ENCODE measurements around the gene DCBLD1. TPM values are rescaled to one million over a fixed set of nuclear protein-coding genes. Genes with fewer than 3 reads are reported as not detected.

The DCBLD1 gene
- total and polyA plus RNA-seq, 9 of the 15 experiments (the other 6 are each of a cell fraction or from before 2014, with no cell fraction given): 0.80 to 8.5 (median 6.8) TPM

GRCh38 chr6:117520603-117521395, 38.3 kb downstream of the DCBLD1 start:
- POLR2A ChIA-PET: interaction anchor here (1.1 kb wide), 2 partner anchors 9 to 11 kb away, joined by 3 read pairs; no protein-coding TSS in a partner anchor
- in situ Hi-C loops (cut with MboI): no loop called here
- 69% methylated on average over 4 of the region's 4 CpGs for WGBS (ENCODE audit: insufficient coverage, low coverage, missing lambda C conversion rate)

More at GRCh38 chr6:117520603-117521395, 38.3 kb downstream of the DCBLD1 start:
- DNase-seq (ENCODE audit: extremely low read depth in 1 of 4, low spot score in 3 of 4): no peak
- no peaks in the 10 kb centered on the region for H3K27me3 ChIP-seq (ENCODE audit: control insufficient read depth in 2 of 2, insufficient read depth in 2 of 2, low read length in 2 of 2)
- no peak overlapping the region for H3K9ac ChIP-seq (ENCODE audit: insufficient read depth in 1 of 2, low read depth in 2 of 2, low read length in 2 of 2)
- no peaks in the 10 kb centered on the region for H4K20me1 ChIP-seq (replicated peaks; ENCODE audit: control insufficient read depth, insufficient read depth, low read length)
- H3K4me3 ChIP-seq: no peak overlapping the region
- no peak overlapping the region for H3K27ac ChIP-seq (ENCODE audit: extremely low read depth, low read depth, low read length)
- no peaks in the 10 kb centered on the region for H3K4me1 ChIP-seq (replicated peaks in 1 of 2; ENCODE audit: control insufficient read depth in 2 of 2, insufficient read depth in 2 of 2, low read length in 2 of 2)
- intact Hi-C loops (cut with micrococcal nuclease): no loop called here
- no peak for ATAC-seq
- CTCF ChIA-PET (ENCODE audit: low intra/inter-chr PET ratio): no interaction called here
- no peak overlapping the region for H2AFZ ChIP-seq (ENCODE audit: low read depth, low read length)
- FAIRE-seq: no peak
- H3K9me1 ChIP-seq (ENCODE audit: control insufficient read depth, insufficient read depth, low read length): no peaks in the 10 kb centered on the region
- no TSS peak for BruUV-seq (replicated peaks)
- no peaks in the 10 kb centered on the region for H3K36me3 ChIP-seq (ENCODE audit: control insufficient read depth, insufficient read depth, low read length)
- no peak overlapping the region for H3K4me2 ChIP-seq (ENCODE audit: insufficient read depth, low read length)
- no peaks in the 10 kb centered on the region for H3K9me3 ChIP-seq (replicated peaks; ENCODE audit: control insufficient read depth, insufficient read depth, low read depth, low read length)
- TF ChIP-seq ZNF23 (CRISPR knock-in tag; IDR thresholded peaks at IDR 0.05) (no peak), ZNF395 (CRISPR knock-in tag; IDR thresholded peaks at IDR 0.05) (no peak), BRD4 (IDR thresholded peaks at IDR 0.05) (no peak), PTRF (tag; IDR thresholded peaks at IDR 0.05) (no peak), ZNF217 (CRISPR knock-in tag; IDR thresholded peaks at IDR 0.05) (no peak), PHF8 (IDR thresholded peaks at IDR 0.05; ENCODE audit: borderline replicate concordance, low read length) (no peak), POLR3A (IDR thresholded peaks at IDR 0.05; ENCODE audit: borderline replicate concordance, extremely low read depth, insufficient read depth, insufficient read length) (no peak), HMG20B (CRISPR knock-in tag; IDR thresholded peaks at IDR 0.05) (no peak), NEUROD1 (IDR thresholded peaks at IDR 0.05; ENCODE audit: borderline replicate concordance, low read depth, low read length, partially characterized antibody) (no peak), MED1 (CRISPR knock-in tag; IDR thresholded peaks at IDR 0.05; ENCODE audit: borderline replicate concordance) (no peak), TEAD4 (IDR thresholded peaks at IDR 0.05; ENCODE audit: low read length) (no peak), TEAD4 (CRISPR knock-in tag; IDR thresholded peaks at IDR 0.05; ENCODE audit: borderline replicate concordance) (no peak), HDAC8 (tag; IDR thresholded peaks at IDR 0.05) (no peak)
- TF ChIP-seq, protein P1, sequence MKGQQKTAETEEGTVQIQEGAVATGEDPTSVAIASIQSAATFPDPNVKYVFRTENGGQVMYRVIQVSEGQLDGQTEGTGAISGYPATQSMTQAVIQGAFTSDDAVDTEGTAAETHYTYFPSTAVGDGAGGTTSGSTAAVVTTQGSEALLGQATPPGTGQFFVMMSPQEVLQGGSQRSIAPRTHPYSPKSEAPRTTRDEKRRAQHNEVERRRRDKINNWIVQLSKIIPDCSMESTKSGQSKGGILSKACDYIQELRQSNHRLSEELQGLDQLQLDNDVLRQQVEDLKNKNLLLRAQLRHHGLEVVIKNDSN (CRISPR knock-in tag; IDR thresholded peaks at IDR 0.05): no peak
- TF ChIP-seq, protein P2, sequence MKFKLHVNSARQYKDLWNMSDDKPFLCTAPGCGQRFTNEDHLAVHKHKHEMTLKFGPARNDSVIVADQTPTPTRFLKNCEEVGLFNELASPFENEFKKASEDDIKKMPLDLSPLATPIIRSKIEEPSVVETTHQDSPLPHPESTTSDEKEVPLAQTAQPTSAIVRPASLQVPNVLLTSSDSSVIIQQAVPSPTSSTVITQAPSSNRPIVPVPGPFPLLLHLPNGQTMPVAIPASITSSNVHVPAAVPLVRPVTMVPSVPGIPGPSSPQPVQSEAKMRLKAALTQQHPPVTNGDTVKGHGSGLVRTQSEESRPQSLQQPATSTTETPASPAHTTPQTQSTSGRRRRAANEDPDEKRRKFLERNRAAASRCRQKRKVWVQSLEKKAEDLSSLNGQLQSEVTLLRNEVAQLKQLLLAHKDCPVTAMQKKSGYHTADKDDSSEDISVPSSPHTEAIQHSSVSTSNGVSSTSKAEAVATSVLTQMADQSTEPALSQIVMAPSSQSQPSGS (CRISPR knock-in tag; IDR thresholded peaks at IDR 0.05): no peak
- TF ChIP-seq, protein P3, sequence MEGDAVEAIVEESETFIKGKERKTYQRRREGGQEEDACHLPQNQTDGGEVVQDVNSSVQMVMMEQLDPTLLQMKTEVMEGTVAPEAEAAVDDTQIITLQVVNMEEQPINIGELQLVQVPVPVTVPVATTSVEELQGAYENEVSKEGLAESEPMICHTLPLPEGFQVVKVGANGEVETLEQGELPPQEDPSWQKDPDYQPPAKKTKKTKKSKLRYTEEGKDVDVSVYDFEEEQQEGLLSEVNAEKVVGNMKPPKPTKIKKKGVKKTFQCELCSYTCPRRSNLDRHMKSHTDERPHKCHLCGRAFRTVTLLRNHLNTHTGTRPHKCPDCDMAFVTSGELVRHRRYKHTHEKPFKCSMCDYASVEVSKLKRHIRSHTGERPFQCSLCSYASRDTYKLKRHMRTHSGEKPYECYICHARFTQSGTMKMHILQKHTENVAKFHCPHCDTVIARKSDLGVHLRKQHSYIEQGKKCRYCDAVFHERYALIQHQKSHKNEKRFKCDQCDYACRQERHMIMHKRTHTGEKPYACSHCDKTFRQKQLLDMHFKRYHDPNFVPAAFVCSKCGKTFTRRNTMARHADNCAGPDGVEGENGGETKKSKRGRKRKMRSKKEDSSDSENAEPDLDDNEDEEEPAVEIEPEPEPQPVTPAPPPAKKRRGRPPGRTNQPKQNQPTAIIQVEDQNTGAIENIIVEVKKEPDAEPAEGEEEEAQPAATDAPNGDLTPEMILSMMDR (IDR thresholded peaks at IDR 0.05 in 2 of 3, conservative IDR thresholded peaks at IDR 0.05 in 1 of 3; ENCODE audit: insufficient read depth in 2 of 3, low read depth in 1 of 3, low read length in 3 of 3): no peak
- H3K79me2 ChIP-seq (ENCODE audit: control insufficient read depth, insufficient read depth, low read length): no peaks in the 10 kb centered on the region
